K562 (cell line): ENCODE data around the gene APCDD1L. TPM values are rescaled to one million over a fixed set of nuclear protein-coding genes. Genes with fewer than 3 reads are reported as not detected.
"Not testable (repeated sequence)": the region's sequence is repeated elsewhere in the genome, so short reads cannot be mapped to it uniquely, and the experiment has no call there.

Experiments
- ATAC-seq: fragments of 200-7000 bp; cut with Tn5 transposase; 3 replicates; pipeline ENCODE4 v1.9.1; 2020; ENCODE audit warnings: moderate library complexity
- BruUV-seq: library from RNA; stranded (reverse); fragments of 400-500 nt; replicated peaks from 2 replicates; lab custom pipeline; 2021; lab: Mats Ljungman, UMichigan
- CTCF ChIA-PET: fragments of 300-600 bp; formaldehyde crosslinking; extraction: SDS; loops from one replicate; lab custom pipeline; 2021; ENCODE audit warnings: low intra/inter-chr PET ratio; lab: Yijun Ruan, JAX
- POLR2A ChIA-PET: fragments of 300-600, 350-650 bp; sonication (Branson Sonifier 250); formaldehyde crosslinking; extraction: SDS; loops from one replicate; lab custom pipeline; 2021; ENCODE audit warnings: antibody characterized with exemption, inconsistent platforms; lab: Yijun Ruan, JAX
- DNase-seq, 4 experiments: peaks; one replicate each; pipeline versions ENCODE4 v3.0.0 to v3.0.0-alpha.2; 2011 to 2018; ENCODE audit warnings: low spot score in 3 of 4, mixed read lengths in 3 of 4; ENCODE audit errors: extremely low read depth in 1 of 4
- FAIRE-seq: peaks from 2 replicates; lab custom pipeline; 2011; peaks lifted over from hg19 to GRCh38; lab: Jason Lieb, UNC
- H2AFZ ChIP-seq: 2 replicates; pipeline ENCODE4 v1.6.0; 2011; ENCODE audit warnings: low read depth, low read length, control low read depth, inconsistent platforms
- H3K27ac ChIP-seq: fragments of 200-600 bp; 3 replicates; pipeline ENCODE4 v1.8.0; 2011; ENCODE audit warnings: low read depth, mild to moderate bottlenecking, control low read depth, inconsistent platforms, low read length, moderate library complexity, mixed read lengths; ENCODE audit errors: extremely low read depth
- H3K27me3 ChIP-seq, 2 experiments: fragments of 300-600 bp in 1 of 2; 2 replicates in 1 of 2; 3 replicates in 1 of 2; pipeline versions ENCODE4 v1.6.0 to v1.8.0; 2011; ENCODE audit warnings: inconsistent platforms in 2 of 2, low read length in 2 of 2, mild to moderate bottlenecking in 1 of 2, mixed read lengths in 1 of 2, moderate library complexity in 1 of 2; ENCODE audit not compliant: control insufficient read depth in 2 of 2, insufficient read depth in 2 of 2
- H3K36me3 ChIP-seq: fragments of 300-600 bp; 3 replicates; pipeline ENCODE4 v1.8.0; 2011; ENCODE audit warnings: mild to moderate bottlenecking, low read length, inconsistent platforms; ENCODE audit not compliant: control insufficient read depth, insufficient read depth
- H3K4me1 ChIP-seq, 2 experiments: fragments of 200-600 bp in 1 of 2; replicated peaks in 1 of 2; 2 replicates in 1 of 2; 3 replicates in 1 of 2; pipeline versions ENCODE4 v1.5.1 to v1.8.0; 2011; ENCODE audit warnings: inconsistent platforms in 2 of 2, low read length in 2 of 2, mild to moderate bottlenecking in 1 of 2, mixed read lengths in 1 of 2, moderate library complexity in 1 of 2; ENCODE audit not compliant: control insufficient read depth in 2 of 2, insufficient read depth in 2 of 2
- H3K4me2 ChIP-seq: 2 replicates; pipeline ENCODE4 v1.6.1; 2011; ENCODE audit warnings: low read length, control low read depth, inconsistent platforms, mixed read lengths; ENCODE audit not compliant: insufficient read depth
- H3K4me3 ChIP-seq: fragments of 200-600 bp; sonication (generic), shearing (Covaris generic); 2 replicates; pipeline ENCODE4 v1.5.1; 2016; ENCODE audit warnings: control low read depth, inconsistent platforms
- H3K79me2 ChIP-seq: fragments of 200-600 bp; 3 replicates; pipeline ENCODE4 v1.8.0; 2011; ENCODE audit warnings: low read length, inconsistent platforms; ENCODE audit not compliant: control insufficient read depth, insufficient read depth
- H3K9ac ChIP-seq, 2 experiments: 2 replicates each; pipeline versions ENCODE4 v1.6.0 to v1.6.1; 2011; ENCODE audit warnings: low read depth in 2 of 2, low read length in 2 of 2, control low read depth in 1 of 2, inconsistent platforms in 1 of 2, mild to moderate bottlenecking in 1 of 2, mixed read lengths in 1 of 2; ENCODE audit not compliant: insufficient read depth in 1 of 2
- H3K9me1 ChIP-seq: one replicate; pipeline ENCODE4 v1.6.0; 2011; ENCODE audit warnings: inconsistent platforms, mild to moderate bottlenecking, low read length, moderate library complexity; ENCODE audit not compliant: control insufficient read depth, insufficient read depth
- H3K9me3 ChIP-seq: replicated peaks from 2 replicates; pipeline ENCODE4 v1.5.1; 2011; ENCODE audit warnings: low read depth, low read length, inconsistent platforms; ENCODE audit not compliant: control insufficient read depth, insufficient read depth
- H4K20me1 ChIP-seq: replicated peaks from 2 replicates; pipeline ENCODE4 v1.6.1; 2011; ENCODE audit warnings: low read length, inconsistent platforms, mixed read lengths; ENCODE audit not compliant: control insufficient read depth, insufficient read depth
- BCL6 ChIP-seq: fragments of 250-450 bp; sonication (Bioruptor Pico); IDR thresholded peaks from 2 replicates; pipeline ENCODE4 v1.4.0; 2020
- DPF2 ChIP-seq: fragments of 450-650 bp; IDR thresholded peaks from 2 replicates; pipeline ENCODE4 v1.6.1; 2016
- EHMT2 ChIP-seq: fragments of 450-650 bp; IDR thresholded peaks from 2 replicates; pipeline ENCODE4 v1.6.1; 2018; ENCODE audit warnings: antibody characterized with exemption
- EWSR1 ChIP-seq: fragments of 450-650 bp; IDR thresholded peaks from 2 replicates; pipeline ENCODE4 v1.6.1; 2018; ENCODE audit warnings: borderline replicate concordance, mild to moderate bottlenecking, low read depth, moderate library complexity; ENCODE audit not compliant: partially characterized antibody
- GABPB1 ChIP-seq: sonication (generic); formaldehyde crosslinking; IDR thresholded peaks from 2 replicates; pipeline ENCODE4 v1.8.0; 2022; ENCODE audit warnings: mild to moderate bottlenecking, missing genetic modification reagents
- GABPB2 ChIP-seq: fragments of 250-450 bp; sonication (Bioruptor Pico); conservative IDR thresholded peaks from 2 replicates; pipeline ENCODE4 v1.5.1; 2021; ENCODE audit warnings: mild to moderate bottlenecking
- NBN ChIP-seq: fragments of 450-650 bp; IDR thresholded peaks from 2 replicates; pipeline ENCODE4 v1.6.1; 2016; ENCODE audit warnings: low read depth, mild to moderate bottlenecking
- NFE2 ChIP-seq: IDR thresholded peaks from 2 replicates; pipeline ENCODE4 v1.6.1; 2014; ENCODE audit warnings: antibody characterized with exemption, low read depth
- TAL1 ChIP-seq: fragments of 450-650 bp; IDR thresholded peaks from 2 replicates; pipeline ENCODE4 v1.6.1; 2016; ENCODE audit warnings: mild to moderate bottlenecking
- ZFP1 ChIP-seq: fragments of 450-650 bp; formaldehyde crosslinking; IDR thresholded peaks from 2 replicates; pipeline ENCODE4 v1.4.0; 2020; ENCODE audit warnings: mild to moderate bottlenecking, mixed read lengths
- ZNF263 ChIP-seq: sonication (generic); formaldehyde crosslinking; IDR thresholded peaks from 2 replicates; pipeline ENCODE4 v1.8.0; 2022; ENCODE audit warnings: mild to moderate bottlenecking, missing genetic modification reagents, borderline replicate concordance
- ZNF431 ChIP-seq: sonication (generic); formaldehyde crosslinking; IDR thresholded peaks from 2 replicates; pipeline ENCODE4 v1.8.0; 2022; ENCODE audit warnings: mild to moderate bottlenecking, missing genetic modification reagents
- ZZZ3 ChIP-seq: fragments of 450-650 bp; IDR thresholded peaks from 2 replicates; pipeline ENCODE4 v1.6.1; 2016; ENCODE audit warnings: antibody characterized with exemption, mild to moderate bottlenecking, moderate library complexity
- WGBS: fragments of 100-300 bp; shearing (Covaris generic); methylation state at CpG from one replicate; pipeline ENCODE4 v1.1.6; 2016; ENCODE audit warnings: low coverage, mixed read lengths; ENCODE audit not compliant: insufficient coverage; ENCODE audit errors: missing lambda C conversion rate; 5-methylcytosine and 5-hydroxymethylcytosine counted together
- in situ Hi-C: fragments of 300-500 bp; cut with MboI; formaldehyde crosslinking; loops from 4 replicates; pipeline ENCODE4 v1.15.0; 2018; ENCODE audit warnings: inconsistent platforms, mixed read lengths
- intact Hi-C: fragments of 100-400 bp; cut with micrococcal nuclease; formaldehyde crosslinking; loops from 2 replicates; pipeline ENCODE4 v1.14.2; 2022
- polyA plus RNA-seq, 8 experiments: library from polyadenylated mRNA; depleted of rRNA in 4 of 8; stranded (reverse) in 5 of 8; unstranded in 3 of 8; fragments of >200 nt; fragmentation: Nextera tagmentation in 2 of 8; fragmentation: Illumina TruSeq in 1 of 8; extraction: Ambion mirVana in 2 of 8; extraction: Trizol in 1 of 8; gene quantifications; 2 replicates each; pipeline versions ENCODE4 v1.2.1 to v1.2.3, GENCODE V29; 2011 to 2014; ENCODE audit warnings: inconsistent platforms in 1 of 8, missing spikeins in 1 of 8
- total RNA-seq, 7 experiments: library from RNA; depleted of rRNA in 6 of 7; stranded (reverse); fragments of >200 nt in 6 of 7; fragmentation: Illumina TruSeq in 2 of 7; extraction: Trizol in 2 of 7; gene quantifications; 2 replicates each; pipeline versions ENCODE4 v1.2.1 to v1.2.3, GENCODE V29; 2011 to 2021; ENCODE audit warnings: low replicate concordance in 1 of 7
- TF ChIP-seq, protein P1 (sequence below): fragments of 250-450 bp; sonication (Bioruptor Pico); IDR thresholded peaks from 2 replicates; pipeline ENCODE4 v1.5.0; 2021; ENCODE audit warnings: mild to moderate bottlenecking, borderline replicate concordance

Gene APCDD1L
- total and polyA plus RNA-seq, 9 of the 15 experiments (the other 6 are each of a cell fraction or from before 2014, with no cell fraction given) = not detected

DNA sequence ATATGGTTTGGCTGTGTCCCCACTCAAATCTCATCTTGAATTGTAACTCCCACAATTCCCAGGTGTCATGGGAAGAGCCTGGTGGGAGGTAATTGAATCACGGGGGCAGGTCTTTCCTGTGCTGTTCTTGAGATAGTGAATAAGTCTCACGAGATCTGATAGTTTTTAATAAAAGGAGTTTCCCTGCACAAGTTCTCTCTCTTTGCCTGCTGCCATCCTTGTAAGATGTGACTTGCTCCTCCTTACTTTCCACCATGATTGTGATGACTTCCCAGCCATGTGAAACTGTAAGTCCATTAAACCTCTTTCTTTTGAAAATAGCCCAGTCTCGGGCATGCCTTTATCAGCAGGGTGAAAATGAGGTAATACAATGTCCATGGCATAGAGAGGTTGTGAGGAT, 8.2 kb downstream of the APCDD1L start:
- H3K4me2 ChIP-seq, H3K4me1 ChIP-seq, H3K4me3 ChIP-seq, H3K9me1 ChIP-seq, ATAC-seq, BruUV-seq, H3K79me2 ChIP-seq, H3K36me3 ChIP-seq, H2AFZ ChIP-seq, FAIRE-seq, in situ Hi-C loops, DNase-seq, H3K9me3 ChIP-seq, intact Hi-C loops, H3K27ac ChIP-seq, H3K9ac ChIP-seq, H4K20me1 ChIP-seq, CTCF ChIA-PET: not testable (repeated sequence)
- TF ChIP-seq ZNF431 (CRISPR knock-in tag) = peak; percentile 96
- peaks cover 0 to 20% of the 10 kb centered on the region in 2 experiments; a peak in 2 of 5 replicates for H3K27me3 ChIP-seq
- POLR2A ChIA-PET = interaction anchor here (1.2 kb wide), 1 partner anchor 8 kb away, joined by 4 read pairs; no protein-coding TSS in a partner anchor
- 0% methylated on average over 3 of the region's 3 CpGs for WGBS

DNA sequence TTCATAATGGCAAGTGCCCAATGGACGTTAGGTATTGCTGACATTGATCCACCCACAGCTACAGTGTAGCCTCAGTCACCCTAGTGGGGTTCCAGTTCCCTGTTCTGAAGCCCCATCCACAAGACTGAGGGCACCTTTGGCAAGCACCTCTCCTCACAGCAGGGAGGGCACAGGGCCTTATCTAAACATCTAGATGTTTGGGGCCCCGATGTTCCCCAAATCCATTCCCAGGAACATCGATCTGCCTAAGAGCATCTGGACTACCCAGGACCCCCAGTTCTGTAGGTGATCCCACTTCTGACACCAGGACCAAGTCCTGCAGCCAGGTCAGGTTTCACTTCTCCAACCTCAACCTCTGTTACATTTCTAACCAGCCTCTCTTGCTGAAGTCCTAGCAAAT, 10.6 kb downstream of the APCDD1L start:
- TF ChIP-seq NBN (no peak), DPF2 (no peak), NFE2 (no peak), GABPB2 (CRISPR knock-in tag) (no peak), TAL1 (no peak), GABPB1 (no peak), EWSR1 (no peak), EHMT2 (no peak), ZZZ3 (no peak), BCL6 (CRISPR knock-in tag) (no peak), ZNF263 (no peak), ZFP1 (CRISPR knock-in tag) (no peak)
- TF ChIP-seq, protein P1, sequence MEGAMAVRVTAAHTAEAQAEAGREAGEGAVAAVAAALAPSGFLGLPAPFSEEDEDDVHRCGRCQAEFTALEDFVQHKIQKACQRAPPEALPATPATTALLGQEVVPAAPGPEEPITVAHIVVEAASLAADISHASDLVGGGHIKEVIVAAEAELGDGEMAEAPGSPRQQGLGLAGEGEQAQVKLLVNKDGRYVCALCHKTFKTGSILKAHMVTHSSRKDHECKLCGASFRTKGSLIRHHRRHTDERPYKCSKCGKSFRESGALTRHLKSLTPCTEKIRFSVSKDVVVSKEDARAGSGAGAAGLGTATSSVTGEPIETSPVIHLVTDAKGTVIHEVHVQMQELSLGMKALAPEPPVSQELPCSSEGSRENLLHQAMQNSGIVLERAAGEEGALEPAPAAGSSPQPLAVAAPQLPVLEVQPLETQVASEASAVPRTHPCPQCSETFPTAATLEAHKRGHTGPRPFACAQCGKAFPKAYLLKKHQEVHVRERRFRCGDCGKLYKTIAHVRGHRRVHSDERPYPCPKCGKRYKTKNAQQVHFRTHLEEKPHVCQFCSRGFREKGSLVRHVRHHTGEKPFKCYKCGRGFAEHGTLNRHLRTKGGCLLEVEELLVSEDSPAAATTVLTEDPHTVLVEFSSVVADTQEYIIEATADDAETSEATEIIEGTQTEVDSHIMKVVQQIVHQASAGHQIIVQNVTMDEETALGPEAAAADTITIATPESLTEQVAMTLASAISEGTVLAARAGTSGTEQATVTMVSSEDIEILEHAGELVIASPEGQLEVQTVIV (CRISPR knock-in tag) = no peak
- Histone ChIP-seq H3K27me3 (peaks cover 0 to 6% of the 10 kb centered on the region in 2 experiments; a peak in 1 of 5 replicates), H3K27ac (no peak overlapping the region), H3K9ac (no peak overlapping the region), H3K4me3 (no peak overlapping the region), H3K36me3 (no peaks in the 10 kb centered on the region), H2AFZ (no peak overlapping the region), H3K79me2 (no peaks in the 10 kb centered on the region), H3K9me1 (no peaks in the 10 kb centered on the region), H4K20me1 (no peaks in the 10 kb centered on the region), H3K4me1 (no peaks in the 10 kb centered on the region), H3K9me3 (peaks cover 4% of the 10 kb centered on the region), H3K4me2 (no peak overlapping the region)
- no peak for ATAC-seq
- intact Hi-C loops (no loop called here), in situ Hi-C loops (no loop called here)
- WGBS = 3% methylated on average over 3 of the region's 3 CpGs
- POLR2A ChIA-PET = no interaction called here
- no peak for FAIRE-seq
- no peak for DNase-seq
- no TSS peak for BruUV-seq
- CTCF ChIA-PET = no interaction called here
